ENCODE results near the gene CENPX.

CENPX gene

GRCh38 chr17:82022310-82022980 is at the start of gene CENPX:
CENPX (minus strand) TSS chr17:82022878; CDS start chr17:82022861, 17 bp downstream.
- no peak for DNase-seq

GRCh38 chr17:82070611-82071010 is 47.9 kb upstream of the CENPX start:
- no peak for DNase-seq

- peak; percentile 67 for DNase-seq
Observed at GRCh38 chr17:82065638-82066303, 43.1 kb upstream of the CENPX start, which contains the start of gene DUS1L. DUS1L (minus strand) TSS chr17:82065804; CDS start chr17:82065059, 745 bp downstream.

GRCh38 chr17:82065193-82065637 is 42.5 kb upstream of the CENPX start:
- DNase-seq = no peak

GRCh38 chr17:82064433-82065192 is 41.9 kb upstream of the CENPX start:
- DNase-seq = no peak

DNA sequence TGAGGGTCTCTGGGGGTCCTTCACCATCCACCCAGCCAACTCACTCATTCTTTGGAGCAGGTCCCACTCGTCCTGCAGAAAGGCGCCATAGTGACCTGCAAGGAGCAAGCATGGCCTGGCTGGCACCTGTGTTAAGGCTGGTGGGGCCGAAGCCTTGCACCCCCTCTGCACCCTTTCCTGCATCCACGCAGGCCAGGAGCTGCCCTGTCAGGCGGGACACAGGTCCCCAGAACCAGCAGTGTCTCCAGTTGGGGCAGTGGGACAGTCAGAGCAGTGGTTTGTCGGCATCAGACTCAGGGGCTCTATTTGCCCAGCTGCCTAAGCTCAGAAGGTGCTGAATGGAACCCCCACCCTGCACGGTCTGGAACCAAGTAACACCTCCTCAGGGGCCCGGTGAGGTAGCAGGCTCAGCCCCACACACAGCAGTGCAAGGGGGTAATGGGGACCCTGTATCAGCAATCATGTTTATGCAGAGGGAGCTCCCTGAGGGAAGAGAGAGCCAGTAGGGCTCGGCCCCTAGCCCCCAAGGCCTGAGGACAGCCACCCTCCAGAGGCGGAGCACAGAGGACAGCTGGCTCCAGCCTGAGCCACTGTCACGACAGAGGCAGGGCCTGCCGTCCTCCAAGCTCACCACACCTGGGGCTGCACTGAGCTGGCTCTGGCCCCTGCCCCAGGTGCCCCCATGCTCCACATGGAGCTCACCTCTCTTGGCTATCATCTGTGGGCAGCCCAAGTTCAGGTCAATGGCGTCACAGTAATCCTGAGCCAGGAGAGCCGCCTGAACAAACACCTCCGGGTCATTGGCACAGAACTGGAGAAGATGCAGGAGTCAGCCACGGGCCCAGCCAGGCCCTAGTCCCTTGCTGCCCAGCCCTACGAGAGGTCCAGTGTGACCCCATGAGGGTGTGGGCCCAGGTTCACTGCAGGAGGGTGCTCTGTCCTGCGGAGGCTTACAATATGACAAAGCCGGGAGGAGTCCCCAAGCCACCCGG is 41.0 kb upstream of the CENPX start:
- DNase-seq = no peak

DNA sequence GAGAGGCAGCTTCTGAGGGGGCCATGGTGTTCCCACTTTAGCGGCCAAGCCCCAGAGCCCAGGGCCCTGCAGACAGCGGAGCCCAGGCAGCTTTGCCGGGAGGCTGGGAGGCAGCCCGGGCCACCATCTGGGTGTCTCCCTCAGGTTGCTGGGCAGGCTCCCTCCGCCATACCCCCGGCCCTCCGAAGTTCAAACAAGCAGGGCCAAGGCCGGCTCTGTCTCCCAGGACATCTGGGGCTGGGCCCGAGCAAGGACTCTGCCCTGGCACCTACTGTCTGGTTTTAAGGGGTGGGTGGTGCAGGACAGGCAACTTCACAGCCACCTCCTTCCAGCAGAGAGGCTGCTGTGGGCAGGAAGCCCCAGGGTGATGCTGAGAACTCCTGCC is 40.3 kb upstream of the CENPX start:
- DNase-seq = no peak

DNA sequence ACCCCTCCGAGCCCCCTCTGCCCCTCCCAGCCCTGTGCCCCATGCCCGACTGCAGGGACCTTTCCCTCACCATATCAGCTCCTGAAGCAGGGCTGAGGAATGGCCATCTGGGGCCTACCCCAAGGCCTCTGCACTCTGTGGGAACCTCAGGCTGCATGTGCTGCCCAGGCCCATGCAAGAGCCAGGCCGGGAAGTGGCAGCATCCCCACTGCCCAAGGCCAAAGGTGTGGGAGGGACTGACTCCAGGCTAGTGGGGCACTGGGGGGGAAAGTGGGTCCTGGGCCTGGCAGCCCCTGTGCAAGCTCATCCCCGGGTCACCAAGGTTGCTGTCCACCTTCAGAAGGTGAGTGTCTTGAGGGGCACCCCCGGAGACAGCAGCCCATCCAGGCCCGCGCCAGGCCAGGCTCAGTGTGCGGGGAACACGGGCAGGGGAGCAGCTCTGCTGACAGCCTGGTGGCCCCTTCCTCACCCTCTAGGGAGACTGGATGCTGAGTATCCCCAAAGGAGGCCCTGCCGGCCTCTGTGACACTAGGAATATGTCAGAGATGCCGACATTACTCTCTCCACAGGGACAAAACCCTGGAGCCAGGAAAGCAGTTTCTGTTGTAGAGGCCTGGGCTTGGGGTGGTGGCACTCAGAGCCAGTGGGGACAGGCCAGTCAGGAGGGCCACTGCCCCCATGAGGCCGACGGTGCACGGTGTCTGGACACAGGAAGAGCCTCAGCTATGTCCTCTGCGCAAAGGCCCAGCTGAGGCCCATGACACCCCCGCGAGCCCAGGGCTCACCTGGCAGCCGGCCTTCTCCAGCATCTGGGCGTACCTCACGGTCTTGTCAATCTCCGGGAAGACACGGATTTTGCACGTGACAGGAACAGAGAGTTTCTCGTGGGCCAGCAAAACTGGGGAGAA is 39.7 kb upstream of the CENPX start:
- no peak for DNase-seq

DNA sequence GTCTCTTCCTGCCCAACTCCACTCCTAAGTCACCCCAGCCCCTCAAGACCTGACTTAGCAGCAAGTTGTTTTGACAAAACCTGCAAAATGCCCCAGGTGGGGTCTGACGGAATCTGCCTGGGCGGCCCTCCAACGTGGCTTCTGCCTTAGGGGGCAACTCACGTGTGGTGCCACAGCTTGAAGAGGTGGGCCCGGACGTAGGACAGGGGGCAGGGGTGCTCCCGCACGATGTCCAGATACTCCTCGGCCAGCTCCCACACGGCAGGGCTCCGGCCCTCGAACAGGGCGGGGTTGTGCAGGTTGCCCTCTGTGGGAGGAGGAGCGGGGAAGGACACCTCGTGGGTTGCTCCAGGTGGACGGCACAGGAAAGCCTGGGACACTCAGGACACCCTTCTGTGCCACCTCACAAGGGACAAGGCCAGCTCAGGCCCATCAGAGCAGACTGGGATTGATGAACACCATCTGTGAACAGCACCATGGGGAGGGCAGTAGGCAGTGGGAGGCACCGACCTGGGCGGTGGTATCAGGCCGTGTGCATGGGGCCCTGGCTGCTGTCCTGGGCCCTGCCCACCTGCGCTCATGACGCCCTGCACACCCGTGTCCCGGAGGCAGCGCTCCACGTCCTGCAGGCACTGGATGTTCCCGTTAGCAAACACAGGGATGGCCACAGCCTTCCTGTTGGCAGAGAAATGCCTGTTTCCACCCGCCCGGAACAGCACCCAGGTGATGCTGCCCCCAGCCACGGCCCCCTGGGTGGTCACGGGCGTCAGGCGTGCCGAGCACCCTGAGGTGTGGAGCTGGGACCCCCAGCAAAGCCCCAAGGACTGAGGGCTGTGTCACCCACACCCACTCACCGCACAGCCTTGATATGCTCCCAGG is 38.6 kb upstream of the CENPX start:
- no peak for DNase-seq

DNA sequence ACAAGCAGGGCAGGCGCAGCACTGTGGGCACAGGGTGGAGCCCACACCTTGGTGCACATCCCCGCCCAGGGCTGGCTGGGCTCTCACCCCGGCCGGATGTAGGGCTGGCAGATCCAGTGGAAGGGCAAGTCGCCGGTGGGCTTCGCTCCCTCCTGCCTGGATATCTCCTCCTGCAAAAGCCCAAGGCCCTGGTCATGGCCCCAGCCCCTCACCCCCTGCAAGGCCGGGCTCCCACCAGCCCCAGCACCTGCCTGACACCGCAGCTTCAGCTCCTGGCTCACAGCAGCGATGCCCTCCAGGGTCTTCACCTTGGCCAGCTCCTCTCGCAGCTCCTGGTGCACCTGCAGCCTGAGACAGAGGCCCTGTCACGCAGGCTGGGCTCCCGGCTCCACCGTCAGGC is 37.9 kb upstream of the CENPX start:
- DNase-seq = no peak

DNA sequence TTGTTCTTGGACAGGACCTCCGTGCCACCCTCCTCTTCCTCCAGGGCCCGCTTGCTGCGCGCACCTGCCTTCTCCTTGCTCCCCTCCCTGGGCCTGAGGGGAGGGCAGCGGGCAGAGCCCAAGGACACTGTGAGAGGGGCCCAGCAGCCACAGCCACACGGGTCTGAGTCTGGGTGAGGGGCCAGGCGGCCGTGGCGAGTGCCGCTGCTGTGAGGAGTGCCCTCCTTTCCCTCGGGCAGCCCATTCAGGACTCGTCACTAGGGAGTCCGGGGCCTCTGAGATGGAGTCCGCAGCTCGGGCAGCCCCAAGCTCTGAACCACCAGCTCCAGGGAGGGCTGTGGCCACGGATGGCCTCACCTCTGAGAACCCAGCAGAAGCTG is 37.3 kb upstream of the CENPX start:
- no peak for DNase-seq

GRCh38 chr17:82059272-82060000 is 36.8 kb upstream of the CENPX start:
- no peak for DNase-seq

- no peak for DNase-seq
Observed at GRCh38 chr17:82058855-82059249, 36.2 kb upstream of the CENPX start.

DNA sequence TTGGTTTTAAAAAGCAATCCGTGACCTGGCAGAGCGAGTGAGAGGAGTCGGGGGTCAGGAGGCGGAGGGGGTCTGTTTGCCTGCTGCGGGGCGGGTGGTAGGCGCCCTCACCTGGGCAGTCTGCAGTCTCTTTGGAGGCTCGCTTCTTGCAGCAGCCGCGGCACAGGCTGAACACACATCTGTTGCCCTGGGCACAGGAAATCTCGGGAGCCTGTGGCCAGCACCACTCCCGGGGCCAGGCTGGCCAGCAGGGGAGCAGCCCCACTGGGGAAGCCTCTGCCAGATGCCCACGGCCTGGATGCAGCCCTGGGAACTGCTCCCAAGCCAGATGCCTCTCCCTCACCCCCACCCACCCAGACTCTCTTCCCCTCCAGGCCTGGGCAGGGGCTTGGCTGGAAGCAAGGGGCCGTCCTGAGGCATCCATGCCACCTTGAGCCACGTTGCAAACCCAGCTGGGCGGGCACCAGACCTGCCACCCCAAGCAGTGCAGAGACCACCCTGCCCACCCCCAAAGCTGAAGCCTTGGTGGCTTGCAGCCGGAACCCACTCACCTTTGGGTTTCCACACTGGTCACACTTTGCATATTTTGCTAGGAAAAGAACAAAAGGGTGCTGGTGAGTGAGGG is 35.7 kb upstream of the CENPX start:
- no peak for DNase-seq

- no peak for DNase-seq
Observed at GRCh38 chr17:82056729-82057621, 34.3 kb upstream of the CENPX start.

DNA sequence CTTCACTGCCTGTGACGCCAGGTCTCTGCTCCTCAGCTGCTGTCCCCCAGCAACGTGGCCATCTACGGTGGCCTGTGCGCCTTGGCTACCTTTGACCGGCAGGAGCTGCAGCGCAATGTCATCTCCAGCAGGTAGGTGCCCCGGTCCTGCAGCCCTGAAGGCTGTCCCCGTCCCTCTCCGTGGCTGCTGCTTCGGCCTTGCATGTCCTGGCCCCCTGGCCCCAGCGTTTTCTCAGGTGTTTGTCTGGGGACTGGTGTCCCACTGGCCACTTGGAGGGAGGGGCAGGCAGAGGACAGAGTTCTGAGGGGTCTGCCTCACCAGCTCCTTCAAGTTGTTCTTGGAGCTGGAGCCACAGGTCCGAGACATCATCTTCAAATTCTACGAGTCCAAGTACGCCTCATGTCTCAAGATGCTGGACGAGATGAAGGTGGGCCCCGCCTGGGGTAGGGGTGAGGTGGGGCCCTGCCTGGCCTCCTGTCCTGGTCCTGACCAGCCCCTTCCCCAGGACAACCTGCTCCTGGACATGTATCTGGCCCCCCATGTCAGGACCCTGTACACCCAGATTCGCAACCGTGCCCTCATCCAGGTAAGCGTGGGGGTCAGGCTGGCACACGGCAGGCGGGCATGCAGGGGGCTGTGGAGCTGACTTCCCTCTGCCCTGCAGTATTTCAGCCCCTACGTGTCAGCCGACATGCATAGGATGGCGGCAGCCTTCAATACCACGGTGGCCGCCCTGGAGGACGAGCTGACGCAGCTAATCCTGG is 33.5 kb upstream of the CENPX start:
- DNase-seq = no peak

Measured in NCI-H2171 (cell line).